BLaER1 treated with 17β-estradiol and CSF1 and Interleukin-3, amounts not matched to agents 10 nM and 100 nM (cell line): Measurements from ENCODE around the gene PIP5K1B.

ENCODE experiments used
- H3K27ac ChIP-seq, 11 experiments: shearing (Covaris generic); formaldehyde crosslinking; 2 replicates each; pipeline ENCODE4 v1.8.1; 2022
- H3K27me3 ChIP-seq, 11 experiments: shearing (Covaris generic); formaldehyde crosslinking; 2 replicates each; pipeline ENCODE4 v1.8.1; 2022
- H3K36me3 ChIP-seq, 11 experiments: shearing (Covaris generic); formaldehyde crosslinking; 2 replicates each; pipeline ENCODE4 v1.8.1; 2022
- H3K4me1 ChIP-seq, 10 experiments: shearing (Covaris generic); formaldehyde crosslinking; 2 replicates each; pipeline ENCODE4 v1.8.1; 2022
- H3K4me2 ChIP-seq, 11 experiments: shearing (Covaris generic); formaldehyde crosslinking; 2 replicates each; pipeline ENCODE4 v1.8.1; 2022
- H3K4me3 ChIP-seq, 10 experiments: shearing (Covaris generic); formaldehyde crosslinking; 2 replicates each; pipeline ENCODE4 v1.8.1; 2022
- H3K9ac ChIP-seq, 11 experiments: shearing (Covaris generic); formaldehyde crosslinking; 2 replicates each; pipeline ENCODE4 v1.8.1; 2022
- H3K9me3 ChIP-seq, 11 experiments: shearing (Covaris generic); formaldehyde crosslinking; replicated peaks in 1 of 11; 2 replicates each; pipeline ENCODE4 v1.8.1; 2022
- H4K20me1 ChIP-seq, 11 experiments: shearing (Covaris generic); formaldehyde crosslinking; 2 replicates each; pipeline ENCODE4 v1.8.1; 2022
- Cebpa-rat ChIP-seq, 11 experiments: shearing (Covaris generic); IDR thresholded peaks; 2 replicates each; pipeline ENCODE4 v1.8.1; 2022

Gene PIP5K1B

GRCh38 chr9:68957479-68957878 lies 252.4 kb downstream of the PIP5K1B start:
- 0 out of 22 replicates have a peak, but pooled peaks cover 0 to 8% (median 0%) of the 10 kb centered on the region in 11 experiments for H3K36me3 ChIP-seq
- H3K4me1 ChIP-seq: peaks cover 14 to 38% (median 26%) of the 10 kb centered on the region in 10 experiments
- H3K4me3 ChIP-seq: no peak overlapping the region
- TF ChIP-seq Cebpa-rat (IDR thresholded peaks at IDR 0.05): no peak
- H3K4me2 ChIP-seq: no peak overlapping the region
- no peak overlapping the region for H3K27ac ChIP-seq
- H3K27me3 ChIP-seq: no peaks in the 10 kb centered on the region
- H3K9ac ChIP-seq: no peak overlapping the region
- no peaks in the 10 kb centered on the region for H4K20me1 ChIP-seq
- peaks cover 6 to 26% (median 20%) of the 10 kb centered on the region in 11 experiments; a peak in 21 of 22 replicates for H3K9me3 ChIP-seq

- Histone ChIP-seq H3K27me3 (no peaks in the 10 kb centered on the region), H3K27ac (no peak overlapping the region), H3K4me2 (no peak overlapping the region), H3K4me1 (0 out of 20 replicates have a peak, but pooled peaks cover 0 to under 1% (median 0%) of the 10 kb centered on the region in 10 experiments), H3K4me3 (no peak overlapping the region), H3K9me3 (peaks cover 6 to 22% (median 18%) of the 10 kb centered on the region in 11 experiments; a peak in 21 of 22 replicates), H4K20me1 (no peaks in the 10 kb centered on the region), H3K9ac (no peak overlapping the region), H3K36me3 (0 out of 22 replicates have a peak, but pooled peaks cover 0 to 7% (median 0%) of the 10 kb centered on the region in 11 experiments)
- TF ChIP-seq Cebpa-rat (IDR thresholded peaks at IDR 0.05): no peak
Measured at GRCh38 chr9:68961587-68961986, 256.5 kb downstream of the PIP5K1B start.

GRCh38 chr9:68963416-68963815 lies 258.4 kb downstream of the PIP5K1B start:
- Histone ChIP-seq H3K4me3 (no peak overlapping the region), H3K9ac (no peak overlapping the region)

GRCh38 chr9:68964102-68964541 lies 259.1 kb downstream of the PIP5K1B start:
- no peaks in the 10 kb centered on the region for H4K20me1 ChIP-seq
- H3K4me3 ChIP-seq: no peak overlapping the region
- H3K36me3 ChIP-seq: 0 out of 22 replicates have a peak, but pooled peaks cover 0 to 4% (median 0%) of the 10 kb centered on the region in 11 experiments
- no peak for TF ChIP-seq Cebpa-rat (IDR thresholded peaks at IDR 0.05)
- no peak overlapping the region for H3K4me2 ChIP-seq
- H3K27ac ChIP-seq: no peak overlapping the region
- H3K9me3 ChIP-seq: peaks cover 0 to 14% (median 9%) of the 10 kb centered on the region in 11 experiments; a peak in 13 of 22 replicates
- no peaks in the 10 kb centered on the region for H3K4me1 ChIP-seq
- no peaks in the 10 kb centered on the region for H3K27me3 ChIP-seq
- no peak overlapping the region for H3K9ac ChIP-seq

More at GRCh38 chr9:68963416-68963815, 258.4 kb downstream of the PIP5K1B start:
- Histone ChIP-seq H3K4me2 (no peak overlapping the region), H3K9me3 (peaks cover 0 to 14% (median 9%) of the 10 kb centered on the region in 11 experiments; a peak in 13 of 22 replicates), H3K27me3 (no peaks in the 10 kb centered on the region), H4K20me1 (no peaks in the 10 kb centered on the region), H3K27ac (no peak overlapping the region), H3K4me1 (no peaks in the 10 kb centered on the region), H3K36me3 (0 out of 22 replicates have a peak, but pooled peaks cover 0 to 4% (median 0%) of the 10 kb centered on the region in 11 experiments)
- no peak for TF ChIP-seq Cebpa-rat (IDR thresholded peaks at IDR 0.05)

- Histone ChIP-seq H3K9me3 (peaks cover 0 to 12% (median 8%) of the 10 kb centered on the region in 11 experiments; a peak in 13 of 22 replicates), H3K27ac (no peak overlapping the region), H3K4me1 (no peaks in the 10 kb centered on the region), H3K27me3 (no peaks in the 10 kb centered on the region), H3K4me3 (no peak overlapping the region), H3K9ac (no peak overlapping the region), H4K20me1 (no peaks in the 10 kb centered on the region), H3K36me3 (0 out of 22 replicates have a peak, but pooled peaks cover 0 to 3% (median 0%) of the 10 kb centered on the region in 11 experiments), H3K4me2 (no peak overlapping the region)
- TF ChIP-seq Cebpa-rat (IDR thresholded peaks at IDR 0.05): no peak
Measured at GRCh38 chr9:68964765-68965164, 259.7 kb downstream of the PIP5K1B start.

- Histone ChIP-seq H3K4me3 (no peak overlapping the region), H4K20me1 (no peaks in the 10 kb centered on the region), H3K27me3 (no peaks in the 10 kb centered on the region), H3K9me3 (0 out of 22 replicates have a peak, but pooled peaks cover 0 to 5% (median 0%) of the 10 kb centered on the region in 11 experiments), H3K27ac (no peak overlapping the region), H3K9ac (no peak overlapping the region), H3K36me3 (no peaks in the 10 kb centered on the region), H3K4me2 (no peak overlapping the region), H3K4me1 (no peaks in the 10 kb centered on the region)
- TF ChIP-seq Cebpa-rat (IDR thresholded peaks at IDR 0.05): no peak
Measured at GRCh38 chr9:68966496-68966944, 261.5 kb downstream of the PIP5K1B start.

- Histone ChIP-seq H3K36me3 (no peaks in the 10 kb centered on the region), H3K4me1 (no peaks in the 10 kb centered on the region), H3K9ac (no peak overlapping the region), H4K20me1 (no peaks in the 10 kb centered on the region), H3K4me3 (no peak overlapping the region), H3K27ac (no peak overlapping the region), H3K4me2 (no peak overlapping the region), H3K27me3 (no peaks in the 10 kb centered on the region), H3K9me3 (0 out of 22 replicates have a peak, but pooled peaks cover 0 to 5% (median 0%) of the 10 kb centered on the region in 11 experiments)
- TF ChIP-seq Cebpa-rat (IDR thresholded peaks at IDR 0.05): no peak
Measured at GRCh38 chr9:68967800-68968199, 262.8 kb downstream of the PIP5K1B start.

GRCh38 chr9:68969538-68969937 lies 264.5 kb downstream of the PIP5K1B start:
- H3K9me3 ChIP-seq: 0 out of 22 replicates have a peak, but pooled peaks cover 0 to 5% (median 0%) of the 10 kb centered on the region in 11 experiments
- no peak overlapping the region for H3K4me2 ChIP-seq
- H3K9ac ChIP-seq: no peak overlapping the region
- no peaks in the 10 kb centered on the region; a peak in 1 of 20 replicates for H3K4me1 ChIP-seq
- TF ChIP-seq Cebpa-rat (IDR thresholded peaks at IDR 0.05): no peak
- no peaks in the 10 kb centered on the region for H4K20me1 ChIP-seq
- no peaks in the 10 kb centered on the region for H3K27me3 ChIP-seq
- no peak overlapping the region for H3K4me3 ChIP-seq
- no peaks in the 10 kb centered on the region for H3K36me3 ChIP-seq
- H3K27ac ChIP-seq: no peak overlapping the region

- no peaks in the 10 kb centered on the region for H3K27me3 ChIP-seq
- H3K27ac ChIP-seq: no peak overlapping the region
- H3K4me1 ChIP-seq: peaks cover 0 to 6% (median 1%) of the 10 kb centered on the region in 10 experiments; a peak in 8 of 20 replicates
- TF ChIP-seq Cebpa-rat (IDR thresholded peaks at IDR 0.05): no peak
- no peak overlapping the region for H3K9ac ChIP-seq
- H3K9me3 ChIP-seq: 0 out of 22 replicates have a peak, but pooled peaks cover 0 to 5% (median 0%) of the 10 kb centered on the region in 11 experiments
- no peaks in the 10 kb centered on the region for H4K20me1 ChIP-seq
- H3K4me3 ChIP-seq: no peak overlapping the region
- no peak overlapping the region for H3K4me2 ChIP-seq
- H3K36me3 ChIP-seq: no peaks in the 10 kb centered on the region
Measured at GRCh38 chr9:68970151-68970550, 265.1 kb downstream of the PIP5K1B start.
